ENCODE measurements around the gene PIP5K1A.
A peak's percentile ranks its signal among the peaks of the same experiment; 100 is the strongest.
"Not testable (repeated sequence)": the region's sequence is repeated elsewhere in the genome, so short reads cannot be mapped to it uniquely, and the experiment has no call there.

Gene PIP5K1A

GRCh38 chr1:151254217-151255213 lies 56.2 kb downstream of the PIP5K1A start, which contains the start of gene PSMD4:
PSMD4 (plus strand) TSS chr1:151254734; CDS start chr1:151254783, 49 bp downstream.
- DNase-seq (ENCODE audit: low spot score), result peak; percentile 98

- DNase-seq (ENCODE audit: low spot score), result no peak
Measured at GRCh38 chr1:151255381-151255780, 57.0 kb downstream of the PIP5K1A start.

GRCh38 chr1:151259351-151259750 lies 61.0 kb downstream of the PIP5K1A start:
- no peak for DNase-seq (ENCODE audit: low spot score)

- DNase-seq (ENCODE audit: low spot score), result no peak
Measured at GRCh38 chr1:151265446-151266236, 67.3 kb downstream of the PIP5K1A start.

- no peak for DNase-seq (ENCODE audit: low spot score)
Measured at GRCh38 chr1:151266315-151266714, 68.0 kb downstream of the PIP5K1A start.

GRCh38 chr1:151266821-151267220 lies 68.5 kb downstream of the PIP5K1A start:
- DNase-seq (ENCODE audit: low spot score), result no peak

GRCh38 chr1:151267760-151268159 lies 69.4 kb downstream of the PIP5K1A start:
- no peak for DNase-seq (ENCODE audit: low spot score)

- DNase-seq (ENCODE audit: low spot score), result no peak
Measured at GRCh38 chr1:151273924-151274466, 75.6 kb downstream of the PIP5K1A start.

- DNase-seq (ENCODE audit: low spot score), result not testable (repeated sequence)
Measured at GRCh38 chr1:151275341-151275740, 77.0 kb downstream of the PIP5K1A start.

GRCh38 chr1:151277249-151277648 lies 78.9 kb downstream of the PIP5K1A start:
- DNase-seq (ENCODE audit: low spot score), result no peak

GRCh38 chr1:151281225-151281968 lies 83.0 kb downstream of the PIP5K1A start:
- DNase-seq (ENCODE audit: low spot score), result peak; percentile 95

GRCh38 chr1:151281969-151282882 lies 83.9 kb downstream of the PIP5K1A start, which contains the start of gene ZNF687:
ZNF687 (plus strand) TSS chr1:151282299; CDS start chr1:151286292, 3,993 bp downstream.
- peak; percentile 100 for DNase-seq (ENCODE audit: low spot score)

- peak; percentile 45 for DNase-seq (ENCODE audit: low spot score)
Measured at GRCh38 chr1:151282883-151283725, 84.8 kb downstream of the PIP5K1A start.

GRCh38 chr1:151284013-151284577 lies 85.7 kb downstream of the PIP5K1A start:
- no peak for DNase-seq (ENCODE audit: low spot score)

- DNase-seq (ENCODE audit: low spot score), result no peak
Measured at GRCh38 chr1:151286619-151287340, 88.4 kb downstream of the PIP5K1A start.

GRCh38 chr1:151287341-151287699 lies 89.0 kb downstream of the PIP5K1A start:
- DNase-seq (ENCODE audit: low spot score), result no peak

- no peak for DNase-seq (ENCODE audit: low spot score)
Measured at GRCh38 chr1:151287767-151288500, 89.6 kb downstream of the PIP5K1A start.

- DNase-seq (ENCODE audit: low spot score), result no peak
Measured at GRCh38 chr1:151288502-151288901, 90.2 kb downstream of the PIP5K1A start.

Data from Ammon's horn (tissue), 1 donor.